ENCODE measurements around the gene L3MBTL1. TPM values are rescaled to one million over a fixed set of nuclear protein-coding genes. Genes with fewer than 3 reads are reported as not detected.

L3MBTL1 gene
- total RNA-seq: 10 to 100 TPM in 1 of 2 donors, 1 to 10 TPM in 1; 4.1 to 28.2 TPM

GRCh38 chr20:43507150-43508080, at the start of gene L3MBTL1:
L3MBTL1 (plus strand) TSS chr20:43507697; CDS start chr20:43513504, 5,807 bp downstream.
- TF ChIP-seq CTCF (IDR thresholded peaks at IDR 0.05): no peak
- Histone ChIP-seq H3K27ac (no peak within 1 kb of the TSS), H3K4me1 (peaks cover 0 to 14% of the 10 kb centered on the region in 2 donors), H3K9me3 (no peaks in the 10 kb centered on the region), H3K36me3 (no peaks in the 10 kb centered on the region), H3K27me3 (no peaks in the 10 kb centered on the region), H3K4me3 (peak within 1 kb of the TSS; percentile 56 to 70)
- DNase-seq (ENCODE audit: low spot score): no peak

DNA sequence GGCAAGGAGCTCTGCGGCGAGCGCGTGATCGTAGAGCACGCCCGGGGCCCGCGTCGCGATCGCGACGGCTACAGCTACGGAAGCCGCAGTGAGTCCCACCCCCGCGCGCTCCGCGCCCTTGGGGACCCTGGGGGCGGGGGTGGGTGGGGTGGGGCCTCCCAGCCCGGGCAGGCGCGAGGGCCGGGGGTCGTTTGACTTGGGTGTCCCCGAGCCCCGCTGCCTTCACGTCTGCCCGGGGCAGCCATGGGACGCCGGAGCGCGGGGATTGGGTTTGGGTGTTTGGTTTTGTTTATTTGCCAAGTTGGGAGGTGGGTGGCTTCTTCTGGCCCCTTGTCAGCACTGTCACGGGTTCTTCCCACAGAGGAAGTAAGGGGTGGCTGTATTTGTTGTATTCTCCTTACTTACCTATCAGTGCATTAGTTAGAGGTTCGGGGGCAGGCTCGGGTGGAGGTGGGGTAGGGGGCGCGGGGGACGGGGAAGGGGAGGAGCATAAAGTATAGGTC, 49.0 kb upstream of the L3MBTL1 start:
- Histone ChIP-seq H3K4me1 (peaks cover 0 to 19% of the 10 kb centered on the region in 2 donors), H3K4me3 (peak overlapping the region; percentile 96 to 100), H3K27ac (peak overlapping the region; percentile 100), H3K36me3 (peaks cover 45% of the 10 kb centered on the region), H3K9me3 (no peaks in the 10 kb centered on the region), H3K27me3 (no peaks in the 10 kb centered on the region)
- DNase-seq (ENCODE audit: low spot score): no peak
- no peak for TF ChIP-seq CTCF (IDR thresholded peaks at IDR 0.05)

GRCh38 chr20:43459022-43459942, 48.2 kb upstream of the L3MBTL1 start:
- no peak for DNase-seq (ENCODE audit: low spot score)
- H3K4me3 ChIP-seq: peak overlapping the region; percentile 96 to 100
- TF ChIP-seq CTCF (IDR thresholded peaks at IDR 0.05): no peak
- H3K9me3 ChIP-seq: no peaks in the 10 kb centered on the region
- peak overlapping the region; percentile 100 for H3K27ac ChIP-seq
- no peaks in the 10 kb centered on the region for H3K27me3 ChIP-seq
- peaks cover 53% of the 10 kb centered on the region for H3K36me3 ChIP-seq
- peaks cover 0 to 19% of the 10 kb centered on the region in 2 donors for H3K4me1 ChIP-seq

GRCh38 chr20:43460172-43460829, 47.2 kb upstream of the L3MBTL1 start:
- Histone ChIP-seq H3K27ac (no peak overlapping the region), H3K9me3 (no peaks in the 10 kb centered on the region), H3K27me3 (no peaks in the 10 kb centered on the region), H3K4me3 (no peak overlapping the region), H3K4me1 (peaks cover 0 to 19% of the 10 kb centered on the region in 2 donors), H3K36me3 (peaks cover 63% of the 10 kb centered on the region)
- peak; percentile 34 for DNase-seq (ENCODE audit: low spot score)
- no peak for TF ChIP-seq CTCF (IDR thresholded peaks at IDR 0.05)

DNA sequence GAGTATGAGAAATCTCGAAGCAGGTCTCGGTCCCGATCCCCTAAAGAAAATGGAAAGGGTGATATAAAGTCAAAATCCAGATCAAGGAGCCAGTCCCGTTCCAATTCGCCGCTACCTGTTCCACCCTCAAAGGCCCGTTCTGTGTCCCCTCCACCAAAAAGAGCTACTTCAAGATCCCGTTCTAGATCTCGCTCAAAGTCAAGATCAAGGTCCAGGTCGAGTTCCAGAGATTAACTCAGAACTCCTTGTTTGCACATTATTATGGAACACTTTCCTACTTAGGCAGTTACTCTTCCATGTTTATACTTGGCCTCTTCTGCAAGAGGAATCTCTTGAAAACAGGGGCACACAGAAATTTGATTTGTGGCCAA, 46.7 kb upstream of the L3MBTL1 start:
- no peaks in the 10 kb centered on the region for H3K27me3 ChIP-seq
- no peak overlapping the region for H3K27ac ChIP-seq
- H3K36me3 ChIP-seq: peaks cover 68% of the 10 kb centered on the region
- H3K4me1 ChIP-seq: peaks cover 0 to 19% of the 10 kb centered on the region in 2 donors
- no peak for DNase-seq (ENCODE audit: low spot score)
- no peak for TF ChIP-seq CTCF (IDR thresholded peaks at IDR 0.05)
- no peaks in the 10 kb centered on the region for H3K9me3 ChIP-seq
- H3K4me3 ChIP-seq: no peak overlapping the region

All from right atrium auricular region (tissue), 2 donors.